ENCODE results near the gene RALGAPA1.

DNA sequence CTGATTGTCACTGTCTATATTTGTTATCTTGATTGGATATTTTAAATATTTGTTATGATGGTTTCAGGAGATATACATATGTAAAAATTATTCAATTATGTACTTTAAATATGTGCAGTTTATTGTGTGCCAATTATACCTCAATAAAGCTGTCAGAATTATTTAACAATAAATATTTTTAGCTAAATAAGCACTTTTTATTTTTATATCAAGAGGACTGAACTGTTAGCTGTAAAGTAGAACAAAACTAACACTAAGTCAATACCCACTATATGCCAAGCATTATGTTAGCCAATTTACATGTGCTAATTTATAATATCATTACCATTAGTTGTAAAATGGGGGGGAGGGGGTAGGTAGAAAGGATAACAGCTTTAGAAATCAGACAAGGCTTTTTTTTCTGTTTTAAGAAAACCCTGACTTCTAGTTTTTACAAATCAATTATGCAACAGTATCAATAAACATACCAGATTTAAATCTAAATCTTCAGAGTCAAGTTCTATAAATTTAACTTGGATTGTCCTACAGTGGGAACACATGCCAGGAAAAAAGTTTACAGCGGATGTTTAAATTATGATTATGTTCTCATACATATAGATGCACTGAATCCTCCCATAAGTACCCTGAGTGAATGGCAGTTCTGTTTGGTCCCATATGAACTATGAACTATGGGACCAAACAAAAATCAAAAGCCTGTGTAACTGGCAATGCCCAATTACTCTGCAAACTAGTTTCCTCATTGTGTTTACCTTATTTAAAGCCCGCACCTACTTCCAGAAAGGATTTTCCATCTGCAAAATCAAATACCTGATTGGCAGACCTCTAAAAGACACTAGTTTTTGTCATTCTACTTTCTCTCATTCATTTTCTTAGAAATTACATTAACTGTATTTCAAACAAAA, 2.8 kb downstream of the RALGAPA1 start:
- TF ChIP-seq, protein P1, sequence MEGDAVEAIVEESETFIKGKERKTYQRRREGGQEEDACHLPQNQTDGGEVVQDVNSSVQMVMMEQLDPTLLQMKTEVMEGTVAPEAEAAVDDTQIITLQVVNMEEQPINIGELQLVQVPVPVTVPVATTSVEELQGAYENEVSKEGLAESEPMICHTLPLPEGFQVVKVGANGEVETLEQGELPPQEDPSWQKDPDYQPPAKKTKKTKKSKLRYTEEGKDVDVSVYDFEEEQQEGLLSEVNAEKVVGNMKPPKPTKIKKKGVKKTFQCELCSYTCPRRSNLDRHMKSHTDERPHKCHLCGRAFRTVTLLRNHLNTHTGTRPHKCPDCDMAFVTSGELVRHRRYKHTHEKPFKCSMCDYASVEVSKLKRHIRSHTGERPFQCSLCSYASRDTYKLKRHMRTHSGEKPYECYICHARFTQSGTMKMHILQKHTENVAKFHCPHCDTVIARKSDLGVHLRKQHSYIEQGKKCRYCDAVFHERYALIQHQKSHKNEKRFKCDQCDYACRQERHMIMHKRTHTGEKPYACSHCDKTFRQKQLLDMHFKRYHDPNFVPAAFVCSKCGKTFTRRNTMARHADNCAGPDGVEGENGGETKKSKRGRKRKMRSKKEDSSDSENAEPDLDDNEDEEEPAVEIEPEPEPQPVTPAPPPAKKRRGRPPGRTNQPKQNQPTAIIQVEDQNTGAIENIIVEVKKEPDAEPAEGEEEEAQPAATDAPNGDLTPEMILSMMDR (conservative IDR thresholded peaks at IDR 0.05; ENCODE audit: low read length), result no peak
- no peak for TF ChIP-seq EZH2phosphoT487 (IDR thresholded peaks at IDR 0.05; ENCODE audit: borderline replicate concordance, low read depth, low read length)
